ENCODE data around the gene PTPRG. TPM values are rescaled to one million over a fixed set of nuclear protein-coding genes. Genes with fewer than 3 reads are reported as not detected.

The PTPRG gene
- total and polyA plus RNA-seq, 2 of the 13 experiments (the other 11 are each of a cell fraction or from before 2014, with no cell fraction given), result 8.0 to 25.3 TPM

GRCh38 chr3:62233065-62233464 lies 671.7 kb downstream of the PTPRG start:
- FAIRE-seq (no peak), ATAC-seq (no peak), DNase-seq (ENCODE audit: low spot score) (no peak)
- intact Hi-C loops (cut with micrococcal nuclease; ENCODE audit: unreplicated experiment), result no loop called here
- no TSS peak for BruUV-seq (replicated peaks)
- Histone ChIP-seq H3K36me3 (replicated peaks in 1 of 2; ENCODE audit: control insufficient read depth in 1 of 2, insufficient read depth in 2 of 2, low read length in 2 of 2) (no peaks in the 10 kb centered on the region), H3K27me3 (ENCODE audit: control insufficient read depth in 1 of 2, insufficient read depth in 2 of 2, low read length in 2 of 2) (no peaks in the 10 kb centered on the region), H3K4me3 (replicated peaks in 1 of 3; ENCODE audit: insufficient read depth in 1 of 3, low read depth in 2 of 3, low read length in 3 of 3) (no peak overlapping the region), H3K79me2 (ENCODE audit: insufficient read depth, low read length) (no peaks in the 10 kb centered on the region), H4K20me1 (ENCODE audit: insufficient read depth, low read length) (no peaks in the 10 kb centered on the region), H2AFZ (ENCODE audit: low read length) (no peak overlapping the region), H3K4me1 (ENCODE audit: insufficient read depth, low read length) (no peaks in the 10 kb centered on the region), H3K4me2 (ENCODE audit: low read depth, low read length) (no peak overlapping the region), H3K9me3 (ENCODE audit: low read length) (no peaks in the 10 kb centered on the region), H3K9ac (ENCODE audit: insufficient read depth, low read depth, low read length) (no peak overlapping the region), H3K27ac (ENCODE audit: extremely low read length, insufficient read depth, low read length) (no peak overlapping the region)
- ChIA-PET CTCF (ENCODE audit: low intra/inter-chr PET ratio, low total read pairs) (no interaction called here), POLR2A (no interaction called here)
- no peak for TF ChIP-seq MTA3 (CRISPR knock-in tag; IDR thresholded peaks at IDR 0.05)
- TF ChIP-seq GMEB1 (CRISPR knock-in tag; IDR thresholded peaks at IDR 0.05; ENCODE audit: borderline replicate concordance), result no peak
- no peak for TF ChIP-seq ZNF562 (CRISPR knock-in tag; IDR thresholded peaks at IDR 0.05; ENCODE audit: borderline replicate concordance)
- no peak for TF ChIP-seq ZC3H13 (CRISPR knock-in tag; IDR thresholded peaks at IDR 0.05)
- TF ChIP-seq HMG20B (CRISPR knock-in tag; conservative IDR thresholded peaks at IDR 0.05), result no peak
- TF ChIP-seq DNMT3B (CRISPR knock-in tag; conservative IDR thresholded peaks at IDR 0.05), result no peak
- TF ChIP-seq, protein P1, sequence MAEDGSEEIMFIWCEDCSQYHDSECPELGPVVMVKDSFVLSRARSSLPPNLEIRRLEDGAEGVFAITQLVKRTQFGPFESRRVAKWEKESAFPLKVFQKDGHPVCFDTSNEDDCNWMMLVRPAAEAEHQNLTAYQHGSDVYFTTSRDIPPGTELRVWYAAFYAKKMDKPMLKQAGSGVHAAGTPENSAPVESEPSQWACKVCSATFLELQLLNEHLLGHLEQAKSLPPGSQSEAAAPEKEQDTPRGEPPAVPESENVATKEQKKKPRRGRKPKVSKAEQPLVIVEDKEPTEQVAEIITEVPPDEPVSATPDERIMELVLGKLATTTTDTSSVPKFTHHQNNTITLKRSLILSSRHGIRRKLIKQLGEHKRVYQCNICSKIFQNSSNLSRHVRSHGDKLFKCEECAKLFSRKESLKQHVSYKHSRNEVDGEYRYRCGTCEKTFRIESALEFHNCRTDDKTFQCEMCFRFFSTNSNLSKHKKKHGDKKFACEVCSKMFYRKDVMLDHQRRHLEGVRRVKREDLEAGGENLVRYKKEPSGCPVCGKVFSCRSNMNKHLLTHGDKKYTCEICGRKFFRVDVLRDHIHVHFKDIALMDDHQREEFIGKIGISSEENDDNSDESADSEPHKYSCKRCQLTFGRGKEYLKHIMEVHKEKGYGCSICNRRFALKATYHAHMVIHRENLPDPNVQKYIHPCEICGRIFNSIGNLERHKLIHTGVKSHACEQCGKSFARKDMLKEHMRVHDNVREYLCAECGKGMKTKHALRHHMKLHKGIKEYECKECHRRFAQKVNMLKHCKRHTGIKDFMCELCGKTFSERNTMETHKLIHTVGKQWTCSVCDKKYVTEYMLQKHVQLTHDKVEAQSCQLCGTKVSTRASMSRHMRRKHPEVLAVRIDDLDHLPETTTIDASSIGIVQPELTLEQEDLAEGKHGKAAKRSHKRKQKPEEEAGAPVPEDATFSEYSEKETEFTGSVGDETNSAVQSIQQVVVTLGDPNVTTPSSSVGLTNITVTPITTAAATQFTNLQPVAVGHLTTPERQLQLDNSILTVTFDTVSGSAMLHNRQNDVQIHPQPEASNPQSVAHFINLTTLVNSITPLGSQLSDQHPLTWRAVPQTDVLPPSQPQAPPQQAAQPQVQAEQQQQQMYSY (CRISPR knock-in tag; IDR thresholded peaks at IDR 0.05), result no peak
- WGBS (ENCODE audit: low lambda C conversion rate), result 90% methylated on average over 5 of the region's 6 CpGs
- in situ Hi-C loops (cut with HindIII; ENCODE audit: extremely low pct_ligation_motif_present, low pct_unique_long_range_greater_than_20kb), result no loop called here

Data from HepG2 (cell line).